Keratinocyte (primary cell): Measurements from ENCODE around the gene ZC3H10. TPM values are rescaled to one million over a fixed set of nuclear protein-coding genes. Genes with fewer than 3 reads are reported as not detected.
A peak's percentile ranks its signal among the peaks of the same experiment; 100 is the strongest.

Source experiments
- DNase-seq: peaks from one replicate; pipeline ENCODE4 v3.0.0-alpha.2; 2011; ENCODE audit warnings: low read depth, missing footprints, low spot score
- FAIRE-seq: peaks from 2 replicates; lab custom pipeline; 2011; peaks lifted over from hg19 to GRCh38; lab: Jason Lieb, UNC
- H2AFZ ChIP-seq: 2 replicates; pipeline ENCODE4 v1.6.0; 2012; ENCODE audit warnings: low read length, control low read depth, inconsistent platforms; ENCODE audit not compliant: control insufficient read depth
- H3K27ac ChIP-seq: 2 replicates; pipeline ENCODE4 v1.5.1; 2011; ENCODE audit warnings: low read length; ENCODE audit not compliant: control insufficient read depth, insufficient read depth
- H3K27me3 ChIP-seq: 3 replicates; pipeline ENCODE4 v1.6.0; 2011; ENCODE audit warnings: low read length; ENCODE audit not compliant: control insufficient read depth, insufficient read depth; ENCODE audit errors: extremely low read depth
- H3K36me3 ChIP-seq, 2 experiments: 2 replicates in 1 of 2; 3 replicates in 1 of 2; pipeline ENCODE4 v1.5.1; 2011; ENCODE audit warnings: low read length in 2 of 2, mild to moderate bottlenecking in 1 of 2; ENCODE audit not compliant: control insufficient read depth in 2 of 2, insufficient read depth in 2 of 2; ENCODE audit errors: extremely low read depth in 1 of 2
- H3K4me1 ChIP-seq: 3 replicates; pipeline ENCODE4 v1.5.1; 2011; ENCODE audit warnings: low read length; ENCODE audit not compliant: control insufficient read depth, insufficient read depth; ENCODE audit errors: extremely low read depth
- H3K4me2 ChIP-seq: 3 replicates; pipeline ENCODE4 v1.6.0; 2011; ENCODE audit warnings: low read depth, low read length; ENCODE audit not compliant: control insufficient read depth, insufficient read depth; ENCODE audit errors: extremely low read depth
- H3K4me3 ChIP-seq, 3 experiments: fragments of 200-600 bp in 1 of 3; sonication (generic) in 1 of 3; 2 replicates in 2 of 3; 3 replicates in 1 of 3; pipeline ENCODE4 v1.5.1; 2011 to 2016; ENCODE audit warnings: low read length in 3 of 3, mild to moderate bottlenecking in 3 of 3, control low read depth in 2 of 3, inconsistent platforms in 1 of 3, low read depth in 1 of 3, mixed read lengths in 1 of 3, mixed run types in 1 of 3, moderate library complexity in 1 of 3; ENCODE audit not compliant: control insufficient read depth in 2 of 3, insufficient read depth in 2 of 3; ENCODE audit errors: extremely low read depth in 1 of 3
- H3K79me2 ChIP-seq: 2 replicates; pipeline ENCODE4 v1.6.0; 2012; ENCODE audit warnings: low read length; ENCODE audit not compliant: control insufficient read depth, insufficient read depth
- H3K9ac ChIP-seq: 3 replicates; pipeline ENCODE4 v1.6.0; 2011; ENCODE audit warnings: low read length; ENCODE audit not compliant: control insufficient read depth, insufficient read depth; ENCODE audit errors: extremely low read depth
- H3K9me1 ChIP-seq: 3 replicates; pipeline ENCODE4 v1.6.0; 2011; ENCODE audit warnings: low read length; ENCODE audit not compliant: control insufficient read depth, insufficient read depth; ENCODE audit errors: extremely low read depth
- H3K9me3 ChIP-seq: 2 replicates; pipeline ENCODE4 v1.5.1; 2012; ENCODE audit warnings: low read depth, low read length; ENCODE audit not compliant: control insufficient read depth
- H4K20me1 ChIP-seq: 3 replicates; pipeline ENCODE4 v1.6.0; 2011; ENCODE audit warnings: low read length; ENCODE audit not compliant: control insufficient read depth, insufficient read depth; ENCODE audit errors: extremely low read depth
- EZH2 ChIP-seq: IDR thresholded peaks from one replicate; pipeline ENCODE4 v1.6.1; 2012; ENCODE audit warnings: inconsistent platforms, mild to moderate bottlenecking, low read length, moderate library complexity
- dilution Hi-C: fragments of 300-500 bp; cut with MboI; formaldehyde crosslinking; loops from one replicate; pipeline ENCODE4 v1.7.0; 2020; ENCODE audit warnings: low sequenced_read_pairs; ENCODE audit not compliant: extremely low pct_ligation_motif_present
- polyA plus RNA-seq, 5 experiments: library from polyadenylated mRNA; depleted of rRNA in 3 of 5; stranded (reverse) in 3 of 5; stranded (forward) in 1 of 5; unstranded in 1 of 5; fragments of >200 nt; gene quantifications; 1 replicate in 1 of 5; 2 replicates in 3 of 5; 3 replicates in 1 of 5; pipeline versions ENCODE4 v1.2.1 to v1.2.3, GENCODE V29; 2011 to 2012; ENCODE audit warnings: missing spikeins in 2 of 5, low read depth in 1 of 5, low replicate concordance in 1 of 5
- TF ChIP-seq, protein P1 (sequence below), 3 experiments: IDR thresholded peaks in 1 of 3; conservative IDR thresholded peaks in 1 of 3; optimal IDR thresholded peaks in 1 of 3; 2 replicates in 2 of 3; 3 replicates in 1 of 3; pipeline versions ENCODE3 to v1.5.1; 2011; ENCODE audit warnings: low read length in 3 of 3, mild to moderate bottlenecking in 3 of 3, moderate library complexity in 2 of 3, control low read depth in 1 of 3, inconsistent platforms in 1 of 3; ENCODE audit not compliant: insufficient read depth in 2 of 3; ENCODE audit errors: extremely low read depth in 1 of 3

ZC3H10 gene
- polyA plus RNA-seq, 1 donor (not counting 4 experiments of a cell fraction or from before 2014, with no cell fraction given): 0.85 TPM

- no peak for TF ChIP-seq EZH2
- TF ChIP-seq, protein P1, sequence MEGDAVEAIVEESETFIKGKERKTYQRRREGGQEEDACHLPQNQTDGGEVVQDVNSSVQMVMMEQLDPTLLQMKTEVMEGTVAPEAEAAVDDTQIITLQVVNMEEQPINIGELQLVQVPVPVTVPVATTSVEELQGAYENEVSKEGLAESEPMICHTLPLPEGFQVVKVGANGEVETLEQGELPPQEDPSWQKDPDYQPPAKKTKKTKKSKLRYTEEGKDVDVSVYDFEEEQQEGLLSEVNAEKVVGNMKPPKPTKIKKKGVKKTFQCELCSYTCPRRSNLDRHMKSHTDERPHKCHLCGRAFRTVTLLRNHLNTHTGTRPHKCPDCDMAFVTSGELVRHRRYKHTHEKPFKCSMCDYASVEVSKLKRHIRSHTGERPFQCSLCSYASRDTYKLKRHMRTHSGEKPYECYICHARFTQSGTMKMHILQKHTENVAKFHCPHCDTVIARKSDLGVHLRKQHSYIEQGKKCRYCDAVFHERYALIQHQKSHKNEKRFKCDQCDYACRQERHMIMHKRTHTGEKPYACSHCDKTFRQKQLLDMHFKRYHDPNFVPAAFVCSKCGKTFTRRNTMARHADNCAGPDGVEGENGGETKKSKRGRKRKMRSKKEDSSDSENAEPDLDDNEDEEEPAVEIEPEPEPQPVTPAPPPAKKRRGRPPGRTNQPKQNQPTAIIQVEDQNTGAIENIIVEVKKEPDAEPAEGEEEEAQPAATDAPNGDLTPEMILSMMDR (optimal IDR thresholded peaks at IDR 0.05 in 1 of 3, IDR thresholded peaks at IDR 0.05 in 1 of 3, conservative IDR thresholded peaks at IDR 0.05 in 1 of 3; ENCODE audit: extremely low read depth in 1 of 3, insufficient read depth in 2 of 3, low read length in 3 of 3): no peak
Observed at GRCh38 chr12:56158926-56159461, 40.9 kb downstream of the ZC3H10 start.

GRCh38 chr12:56159482-56160192, 41.6 kb downstream of the ZC3H10 start:
- Histone ChIP-seq H3K79me2 (peaks cover 28% of the 10 kb centered on the region), H3K4me3 (peak overlapping the region; percentile 84 to 98 (median 89)), H3K9ac (peak overlapping the region; percentile 99), H3K4me2 (peak overlapping the region; percentile 95), H3K36me3 (peaks cover 35 to 38% of the 10 kb centered on the region in 2 experiments), H3K27me3 (no peaks in the 10 kb centered on the region), H4K20me1 (peaks cover 21% of the 10 kb centered on the region), H3K9me1 (no peaks in the 10 kb centered on the region), H2AFZ (no peak overlapping the region), H3K4me1 (peaks cover 26% of the 10 kb centered on the region), H3K27ac (peak overlapping the region; percentile 98), H3K9me3 (no peaks in the 10 kb centered on the region)
- TF ChIP-seq, protein P1 (optimal IDR thresholded peaks at IDR 0.05 in 1 of 3, IDR thresholded peaks at IDR 0.05 in 1 of 3, conservative IDR thresholded peaks at IDR 0.05 in 1 of 3; ENCODE audit: extremely low read depth in 1 of 3, insufficient read depth in 2 of 3, low read length in 3 of 3): no peak
- TF ChIP-seq EZH2: no peak
- FAIRE-seq: peak; percentile 32
- dilution Hi-C loops: no loop called here
- DNase-seq: no peak

More at GRCh38 chr12:56158926-56159461, 40.9 kb downstream of the ZC3H10 start:
- Histone ChIP-seq H3K79me2 (peaks cover 28% of the 10 kb centered on the region), H3K4me3 (peak overlapping the region; percentile 84 to 98 (median 89)), H3K4me1 (peaks cover 26% of the 10 kb centered on the region), H3K9me3 (no peaks in the 10 kb centered on the region), H3K36me3 (peaks cover 35 to 38% of the 10 kb centered on the region in 2 experiments), H4K20me1 (peaks cover 21% of the 10 kb centered on the region), H2AFZ (no peak overlapping the region), H3K9ac (peak overlapping the region; percentile 99), H3K9me1 (no peaks in the 10 kb centered on the region), H3K27ac (peak overlapping the region; percentile 98), H3K4me2 (peak overlapping the region; percentile 95), H3K27me3 (no peaks in the 10 kb centered on the region)
- FAIRE-seq (no peak), DNase-seq (no peak)
- dilution Hi-C loops: no loop called here
